HCT116 (cell line): ENCODE results near the gene NENF. TPM values are rescaled to one million over a fixed set of nuclear protein-coding genes. Genes with fewer than 3 reads are reported as not detected.

Experiments used
- ATAC-seq: fragments of 200-7000 bp; cut with Tn5 transposase; 2 replicates; pipeline ENCODE4 v1.9.1; 2020; ENCODE audit warnings: mild to moderate bottlenecking, moderate library complexity
- BruUV-seq: library from RNA; stranded (reverse); fragments of 400-500 nt; replicated peaks from 2 replicates; lab custom pipeline; 2021; lab: Mats Ljungman, UMichigan
- CTCF ChIA-PET: fragments of 300-600 bp; sonication (Branson Sonifier 250); formaldehyde crosslinking; loops from one replicate; lab custom pipeline; 2021; ENCODE audit warnings: antibody characterized with exemption; lab: Charles Lee
- POLR2A ChIA-PET: fragments of 300-600, 350-600 bp; sonication (Branson Sonifier 250); formaldehyde crosslinking; loops from one replicate; lab custom pipeline; 2021; ENCODE audit warnings: antibody characterized with exemption; lab: Charles Lee
- RAD21 ChIA-PET, 2 experiments: fragments of 300-600 bp; sonication (Branson Sonifier 250); formaldehyde crosslinking; loops; one replicate each; lab custom pipeline; 2023; ENCODE audit warnings: low total read pairs in 2 of 2; ENCODE audit not compliant: uncharacterized antibody in 2 of 2, unreplicated experiment in 2 of 2, low non-redundant PET in 1 of 2; lab: Charles Lee
- DNase-seq: peaks from one replicate; pipeline ENCODE4 v3.0.0-alpha.2; 2010; ENCODE audit warnings: low read depth, low spot score
- H2AFZ ChIP-seq: fragments of 200-600 bp; shearing (Covaris generic), sonication (generic); 2 replicates; pipeline ENCODE4 v1.6.1; 2017; ENCODE audit warnings: low read depth, mixed run types, mixed read lengths, antibody characterized with exemption, low read length; ENCODE audit not compliant: poor library complexity, severe bottlenecking
- H3K27ac ChIP-seq: 2 replicates; pipeline ENCODE4 v1.5.1; 2012; ENCODE audit warnings: low read depth, low read length
- H3K27me3 ChIP-seq: fragments of 200-600 bp; sonication (generic); 2 replicates; pipeline ENCODE4 v1.6.1; 2016; ENCODE audit warnings: mixed run types, low read length, mixed read lengths; ENCODE audit not compliant: insufficient read depth
- H3K36me3 ChIP-seq, 2 experiments: fragments of 200-500 bp in 1 of 2; fragments of 200-600 bp in 1 of 2; sonication (Bioruptor generic) in 1 of 2; sonication (generic) in 1 of 2; 2 replicates each; pipeline versions ENCODE4 v1.5.1 to v1.6.1; 2014 to 2016; ENCODE audit warnings: low read length in 2 of 2, inconsistent platforms in 1 of 2, mixed read lengths in 1 of 2, mixed run types in 1 of 2; ENCODE audit not compliant: insufficient read depth in 2 of 2, control insufficient read depth in 1 of 2
- H3K4me1 ChIP-seq, 2 experiments: fragments of 200-600 bp in 1 of 2; sonication (generic) in 1 of 2; 2 replicates each; pipeline versions ENCODE4 v1.5.1 to v1.6.1; 2012 to 2017; ENCODE audit warnings: low read length in 2 of 2, inconsistent platforms in 1 of 2, mild to moderate bottlenecking in 1 of 2, mixed read lengths in 1 of 2, mixed run types in 1 of 2, moderate library complexity in 1 of 2; ENCODE audit not compliant: insufficient read depth in 2 of 2, control insufficient read depth in 1 of 2
- H3K4me2 ChIP-seq: fragments of 200-600 bp; sonication (generic); 2 replicates; pipeline ENCODE4 v1.6.1; 2017; ENCODE audit warnings: mixed run types, low read length, mixed read lengths
- H3K4me3 ChIP-seq, 2 experiments: fragments of 200-600 bp in 1 of 2; sonication (generic) in 1 of 2; replicated peaks in 1 of 2; 2 replicates each; pipeline ENCODE4 v1.5.1; 2011 to 2016; ENCODE audit warnings: low read length in 2 of 2, control low read depth in 1 of 2, low read depth in 1 of 2, mild to moderate bottlenecking in 1 of 2, mixed read lengths in 1 of 2, mixed run types in 1 of 2
- H3K79me2 ChIP-seq: fragments of 200-600 bp; sonication (generic); 2 replicates; pipeline ENCODE4 v1.6.1; 2017; ENCODE audit warnings: mild to moderate bottlenecking, mixed run types, low read length, moderate library complexity, mixed read lengths; ENCODE audit not compliant: insufficient read depth
- H3K9ac ChIP-seq: fragments of 200-600 bp; sonication (generic); 2 replicates; pipeline ENCODE4 v1.6.1; 2016; ENCODE audit warnings: low read length, mixed read lengths
- H3K9me2 ChIP-seq: fragments of 200-600 bp; sonication (generic), shearing (Covaris generic); 2 replicates; pipeline ENCODE4 v1.6.1; 2017; ENCODE audit warnings: mixed run types, mild to moderate bottlenecking, moderate library complexity; ENCODE audit not compliant: insufficient read depth
- H3K9me3 ChIP-seq, 2 experiments: fragments of 200-500 bp in 1 of 2; fragments of 200-600 bp in 1 of 2; sonication (Bioruptor generic) in 1 of 2; sonication (generic) in 1 of 2; 2 replicates each; pipeline ENCODE4 v1.6.1; 2014 to 2017; ENCODE audit warnings: low read length in 2 of 2, mixed read lengths in 2 of 2, inconsistent platforms in 1 of 2, low read depth in 1 of 2, mild to moderate bottlenecking in 1 of 2, mixed run types in 1 of 2, moderate library complexity in 1 of 2; ENCODE audit not compliant: control insufficient read depth in 1 of 2, insufficient read depth in 1 of 2
- H4K20me1 ChIP-seq: fragments of 200-600 bp; sonication (generic), shearing (Covaris generic); 2 replicates; pipeline ENCODE4 v1.6.1; 2017; ENCODE audit warnings: mixed run types, mild to moderate bottlenecking, moderate library complexity; ENCODE audit not compliant: insufficient read depth
- ATF3 ChIP-seq: IDR thresholded peaks from 2 replicates; pipeline ENCODE4 v1.6.1; 2012
- CTCF ChIP-seq, 3 experiments: fragments of 200-600 bp in 1 of 3; sonication (generic) in 1 of 3; IDR thresholded peaks in 2 of 3; conservative IDR thresholded peaks in 1 of 3; 2 replicates each; pipeline ENCODE4 v1.5.1; 2012 to 2017; ENCODE audit warnings: low read depth in 2 of 3, low read length in 2 of 3, antibody characterized with exemption in 1 of 3, borderline replicate concordance in 1 of 3, control low read depth in 1 of 3, mild to moderate bottlenecking in 1 of 3, mixed read lengths in 1 of 3, mixed run types in 1 of 3, moderate library complexity in 1 of 3; ENCODE audit not compliant: insufficient read depth in 1 of 3
- EZH2 ChIP-seq: fragments of 200-600 bp; sonication (generic); IDR thresholded peaks from 2 replicates; pipeline ENCODE4 v1.6.1; 2017; ENCODE audit warnings: antibody characterized with exemption, mixed run types
- RAD21 ChIP-seq: IDR thresholded peaks from 2 replicates; pipeline ENCODE4 v1.6.1; 2012; ENCODE audit warnings: low read depth, mild to moderate bottlenecking
- TCF7L2 ChIP-seq: IDR thresholded peaks from 2 replicates; pipeline ENCODE4 v1.7.0; 2011; ENCODE audit warnings: borderline replicate concordance, inconsistent platforms; ENCODE audit not compliant: insufficient read depth, insufficient read length; ENCODE audit errors: extremely low read depth
- ZBTB33 ChIP-seq: IDR thresholded peaks from 2 replicates; pipeline ENCODE4 v1.6.1; 2011; ENCODE audit warnings: mild to moderate bottlenecking, low read length, moderate library complexity; ENCODE audit not compliant: insufficient replicate concordance; ENCODE audit errors: extremely low read depth
- ZFX ChIP-seq: fragments of 450-650 bp; IDR thresholded peaks from 2 replicates; pipeline ENCODE4 v1.6.1; 2017
- intact Hi-C: fragments of 100-400 bp; cut with micrococcal nuclease; formaldehyde crosslinking; loops from 2 replicates; pipeline ENCODE4 v1.10.0; 2022
- total RNA-seq: library from RNA; stranded (reverse); gene quantifications from one replicate; pipeline ENCODE4 v1.2.1, GENCODE V29; 2021; ENCODE audit not compliant: unreplicated experiment

The NENF gene
- total RNA-seq, 1 experiment from 2014 or later, result 78.4 TPM

DNA sequence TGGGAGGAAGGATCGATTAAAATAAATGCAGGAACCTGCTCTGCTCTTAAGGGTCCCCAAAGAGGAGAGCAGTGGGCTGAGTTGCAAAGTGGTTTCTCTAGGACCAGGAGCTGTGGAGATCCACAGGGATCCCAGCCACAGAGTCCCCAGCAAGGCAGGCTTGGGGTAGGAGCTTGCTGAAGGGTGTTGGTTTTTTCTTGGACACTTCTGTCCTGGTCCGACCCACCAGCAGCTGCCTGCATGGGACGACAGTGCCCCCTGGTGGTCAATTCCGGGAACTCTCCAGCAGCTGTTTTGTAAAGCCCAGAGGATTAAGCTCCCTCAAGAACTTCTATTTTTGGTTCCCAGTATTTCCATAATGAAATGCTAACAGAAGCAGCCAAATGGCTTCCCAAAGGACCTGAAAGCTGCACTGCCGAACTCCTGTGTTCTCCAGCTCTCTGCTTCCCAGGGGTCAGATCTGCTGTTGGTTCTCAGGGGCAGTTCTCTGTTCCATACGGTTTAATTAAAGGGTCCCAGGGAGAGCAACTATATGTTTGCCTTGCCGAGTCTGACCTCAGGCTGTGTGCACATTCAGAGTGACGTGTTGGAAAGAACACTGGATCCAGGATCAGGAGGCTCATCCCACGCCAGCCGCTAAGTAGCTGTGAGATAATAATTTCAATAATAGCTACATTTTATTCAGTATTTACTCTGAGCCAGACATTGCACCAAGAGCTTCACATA, 23.2 kb downstream of the NENF start (continued):
- TF ChIP-seq TCF7L2 (no peak), EZH2 (no peak), ZFX (no peak), ATF3 (no peak)
- TF ChIP-seq, all 23 proteins: peak for 3

GRCh38 chr1:212457740-212458338, 25.1 kb downstream of the NENF start:
- H3K27me3 ChIP-seq, result no peaks in the 10 kb centered on the region
- H4K20me1 ChIP-seq, result no peaks in the 10 kb centered on the region
- intact Hi-C loops, result loop anchor here (2.0 to 10.0 kb wide), 5 partner anchors 91 to 761 kb away; partner anchors contain the start of gene PPP2R5A
- peak; percentile 93 for TF ChIP-seq RAD21
- TF ChIP-seq ZBTB33, result no peak
- TF ChIP-seq CTCF (IDR thresholded peaks at IDR 0.05 in 2 of 3, conservative IDR thresholded peaks at IDR 0.05 in 1 of 3; ENCODE audit: borderline replicate concordance in 1 of 3, insufficient read depth in 1 of 3, low read depth in 2 of 3, low read length in 2 of 3), result peak; percentile 77 to 81 (median 79)
- H3K9ac ChIP-seq, result no peak overlapping the region
- no peak overlapping the region for H2AFZ ChIP-seq
- H3K27ac ChIP-seq, result no peak overlapping the region
- no TSS peak for BruUV-seq
- H3K79me2 ChIP-seq, result no peaks in the 10 kb centered on the region
- no peaks in the 10 kb centered on the region for H3K36me3 ChIP-seq
- RAD21 ChIA-PET, result interaction anchor here (0.6 to 1.2 kb wide), 3 partner anchors 19 to 387 kb away, joined by 3 to 5 read pairs (median 3); no protein-coding TSS in a partner anchor
- POLR2A ChIA-PET, result no interaction called here
- no peaks in the 10 kb centered on the region for H3K9me3 ChIP-seq
- H3K4me3 ChIP-seq, result no peak overlapping the region
- ATAC-seq (peak; percentile 45; the same call in 1 of the 2 replicates), DNase-seq (peak; percentile 48)
- CTCF ChIA-PET, result interaction anchor here (0.6 to 4.4 kb wide), 10 partner anchors 8 to 778 kb away, joined by 3 to 122 read pairs (median 6); partner anchors contain the start of genes DTL and INTS7
- H3K4me1 ChIP-seq, result peaks cover 0 to 6% of the 10 kb centered on the region in 2 experiments; a peak in 1 of 4 replicates
- no peaks in the 10 kb centered on the region for H3K9me2 ChIP-seq
- H3K4me2 ChIP-seq, result no peak overlapping the region
